NT2/D1 (cell line): ENCODE results near the gene TCF4.

ENCODE experiments used
- SUZ12 ChIP-seq: IDR thresholded peaks from 2 replicates; pipeline ENCODE4 v1.6.1; 2011; ENCODE audit not compliant: insufficient read length, insufficient read depth; ENCODE audit errors: extremely low read depth
- YY1 ChIP-seq: IDR thresholded peaks from 2 replicates; pipeline ENCODE4 v1.6.1; 2011; ENCODE audit not compliant: insufficient read length, insufficient read depth
- ZNF274 ChIP-seq: IDR thresholded peaks from 2 replicates; pipeline ENCODE4 v1.6.1; 2011; ENCODE audit warnings: mild to moderate bottlenecking, low read depth, low read length

DNA sequence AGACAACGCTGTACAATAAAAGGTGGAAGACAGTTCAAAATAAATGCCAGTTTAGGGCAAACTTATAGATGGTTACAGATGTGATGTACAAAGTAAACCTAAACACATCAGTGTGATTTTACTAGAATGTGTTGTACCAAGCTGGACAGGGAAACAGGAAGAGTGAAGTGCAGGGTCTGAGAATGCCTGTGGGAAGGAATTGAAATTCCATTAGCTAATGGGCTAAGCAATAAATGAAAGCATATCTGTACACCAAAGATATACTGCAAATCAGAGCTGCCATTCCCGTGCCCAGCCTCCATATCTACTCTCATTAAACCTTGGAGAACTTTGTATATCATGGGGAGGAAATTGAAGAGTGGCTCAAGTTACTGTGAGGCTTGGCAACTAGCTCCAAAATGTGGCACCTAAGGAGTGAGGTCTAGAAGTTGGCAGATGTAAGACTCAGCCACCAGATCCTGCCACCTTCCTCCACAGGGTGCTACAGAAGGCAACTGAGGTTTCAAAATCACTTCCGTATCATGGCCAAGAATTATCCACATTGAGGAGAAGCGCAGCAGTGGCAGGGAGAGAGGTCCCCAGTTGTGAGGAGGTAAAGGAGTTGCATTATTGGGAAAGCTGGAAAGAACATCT is 277.8 kb downstream of the TCF4 start:
- TF ChIP-seq YY1 (no peak), SUZ12 (no peak), ZNF274 (no peak)
